ENCODE results near the gene NET1.
"Not testable (repeated sequence)": the region's sequence is repeated elsewhere in the genome, so short reads cannot be mapped to it uniquely, and the experiment has no call there.

NET1 gene

DNA sequence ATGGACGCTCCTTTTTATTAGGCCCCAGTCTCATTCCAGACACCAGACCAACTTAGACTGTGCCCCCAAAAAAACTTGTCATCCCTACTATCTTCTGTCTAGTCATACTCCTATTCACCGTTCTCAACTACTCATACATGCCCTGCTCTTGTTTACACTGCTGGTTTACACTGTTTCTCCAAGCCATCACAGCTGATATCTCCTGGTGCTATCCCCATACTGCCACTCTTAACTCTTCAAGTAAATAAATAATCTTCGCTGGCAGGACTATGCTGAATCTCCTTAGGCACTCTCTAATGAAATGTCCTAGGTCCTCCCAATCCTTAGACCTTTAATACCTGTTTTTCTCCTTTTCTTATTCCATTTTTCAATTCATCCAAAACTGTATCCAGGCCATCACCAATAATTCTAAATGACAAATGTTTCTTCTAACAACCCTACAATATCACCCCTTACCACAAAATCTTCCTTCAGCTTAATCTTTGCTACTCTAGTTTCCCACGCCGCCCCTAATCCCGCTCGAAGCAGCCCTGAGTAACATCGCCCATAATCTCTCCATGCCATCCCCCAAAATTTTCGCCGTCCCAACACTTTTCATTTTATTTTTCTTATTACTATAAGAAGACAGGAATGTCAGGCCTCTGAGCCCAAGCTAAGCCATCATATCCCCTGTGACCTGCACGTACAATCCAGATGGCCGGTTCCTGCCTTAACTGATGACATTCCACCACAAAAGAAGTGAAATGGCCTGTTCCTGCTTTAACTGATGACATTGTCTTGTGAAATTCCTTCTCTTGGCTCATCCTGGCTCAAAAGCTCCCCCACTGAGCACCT, 63.8 kb downstream of the NET1 start:
- peak in 1 of 42 donors; percentile 3 for DNase-seq
- intact Hi-C loops (cut with DNase I): not testable (repeated sequence)

DNA sequence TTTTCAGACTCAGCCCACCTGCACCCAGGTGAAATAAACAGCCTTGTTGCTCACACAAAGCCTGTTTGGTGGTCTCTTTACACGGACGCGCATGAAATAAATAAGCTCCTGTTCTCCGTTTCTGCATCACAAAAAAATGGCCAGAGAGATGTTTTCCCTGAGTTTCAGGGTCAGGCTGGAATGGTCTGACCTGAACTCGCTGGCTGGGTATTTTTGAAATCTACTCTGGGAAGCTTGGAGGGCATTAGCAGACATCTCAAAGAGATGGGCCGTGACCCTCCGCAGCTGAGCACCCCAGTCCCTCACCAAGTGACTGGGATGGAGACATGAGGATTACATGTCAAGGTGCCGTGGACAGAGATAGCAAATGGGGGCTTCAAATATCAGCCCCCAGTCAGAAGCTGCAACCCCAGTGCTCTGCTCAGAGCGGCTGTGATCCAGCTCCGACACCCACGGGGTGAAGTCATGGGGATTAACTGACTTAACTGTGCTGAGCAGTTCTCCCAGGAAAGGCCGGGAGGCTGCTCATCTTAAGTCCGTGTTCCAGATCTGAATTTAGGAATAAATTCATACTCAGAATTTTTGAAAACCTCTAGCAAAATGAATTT, 64.7 kb downstream of the NET1 start:
- intact Hi-C loops (cut with DNase I): no loop called here
- DNase-seq: peak in 8 of 42 donors; percentile 8 to 43 (median 21)

GRCh38 chr10:5477948-5478693, 65.8 kb downstream of the NET1 start:
- no peak for DNase-seq
- intact Hi-C loops (cut with DNase I): no loop called here

GRCh38 chr10:5478694-5479305, 66.4 kb downstream of the NET1 start:
- no peak for DNase-seq
- intact Hi-C loops (cut with DNase I): no loop called here

DNA sequence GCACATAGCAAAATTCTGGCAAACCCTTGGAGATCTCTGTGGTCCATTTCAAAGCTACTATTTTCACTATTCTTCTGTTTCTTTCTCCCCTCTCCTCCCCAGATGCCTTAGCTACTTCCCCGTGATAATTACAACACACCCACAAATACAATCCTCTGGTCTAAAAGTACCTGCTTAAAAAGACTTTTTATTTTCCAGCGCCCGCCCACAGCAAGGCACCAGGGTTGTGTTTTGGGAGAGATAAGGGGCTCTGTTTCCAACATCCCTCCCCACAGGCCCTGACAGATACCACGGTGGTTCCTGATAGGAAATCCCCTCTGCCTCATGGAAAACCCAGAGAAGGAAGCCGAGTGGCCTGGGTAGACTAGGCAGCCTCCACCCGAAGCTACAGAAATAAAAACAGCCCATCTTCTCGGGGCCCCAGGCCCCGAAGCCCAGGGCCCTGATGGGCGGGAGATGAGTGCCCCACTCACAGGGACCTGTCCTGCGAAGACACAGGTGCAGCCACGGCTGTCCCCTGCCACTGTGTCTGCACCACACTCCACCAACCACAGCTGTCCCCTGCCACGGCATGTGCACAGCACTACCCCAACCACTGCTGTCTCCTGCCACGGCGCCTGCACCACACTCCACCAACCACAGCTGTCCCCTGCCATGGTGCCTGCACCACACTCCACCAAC, 67.3 kb downstream of the NET1 start:
- intact Hi-C loops (cut with DNase I): no loop called here

GRCh38 chr10:5480162-5480941, 68.0 kb downstream of the NET1 start:
- DNase-seq: peak in 1 of 42 donors; percentile 18
- intact Hi-C loops (cut with DNase I): no loop called here

More for the DNA sequence above, 67.3 kb downstream of the NET1 start:
- DNase-seq: peak in 2 of 42 donors; percentile 12 to 34

GRCh38 chr10:5481121-5481520, 68.8 kb downstream of the NET1 start:
- intact Hi-C loops (cut with DNase I): no loop called here
- DNase-seq: peak in 1 of 42 donors; percentile 19

- DNase-seq: peak in 1 of 42 donors; percentile 11
- intact Hi-C loops (cut with DNase I): no loop called here
These were observed 69.7 kb downstream of the NET1 start for GRCh38 chr10:5482016-5482415.

DNA sequence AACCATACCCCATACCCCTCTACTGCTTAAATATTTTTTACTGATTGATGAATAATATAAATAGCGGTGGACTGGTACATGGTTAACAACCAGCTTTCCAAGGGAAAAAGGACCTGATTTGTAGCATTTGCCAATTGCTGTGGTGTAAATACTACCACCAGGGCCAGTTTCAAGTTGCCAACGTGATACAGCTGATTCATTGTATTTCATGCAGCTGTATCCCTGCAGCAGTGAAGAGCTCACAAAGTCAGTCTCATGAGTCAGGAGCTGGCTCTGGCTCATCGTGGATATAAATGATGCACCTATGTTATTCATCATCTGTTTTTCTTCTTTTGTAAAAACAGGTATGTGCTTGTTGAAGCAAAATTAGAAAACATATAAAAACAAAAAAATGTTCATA, 71.8 kb downstream of the NET1 start:
- intact Hi-C loops (cut with DNase I): no loop called here
- no peak for DNase-seq

DNA sequence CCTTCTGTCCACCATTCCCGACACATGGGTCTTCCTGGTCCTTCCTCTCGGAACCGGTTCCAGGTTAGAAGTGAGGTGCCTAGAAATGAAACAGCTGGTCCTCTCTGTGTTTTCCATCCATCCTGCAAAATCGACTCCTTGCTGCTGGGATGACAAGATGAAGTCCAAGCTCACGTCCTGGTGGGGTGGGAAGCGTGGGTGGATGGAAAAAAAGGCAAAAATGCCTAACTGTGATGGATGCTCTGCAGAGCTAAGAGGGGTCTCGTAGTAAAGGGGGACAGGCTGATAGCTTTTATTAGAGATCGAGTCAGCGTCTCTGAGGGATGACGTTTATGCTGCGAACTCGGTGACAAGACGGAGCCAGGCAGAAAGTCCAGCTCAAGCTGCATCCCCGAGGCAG, 72.9 kb downstream of the NET1 start:
- intact Hi-C loops (cut with DNase I): no loop called here
- DNase-seq: peak in 1 of 42 donors; percentile 2

DNA sequence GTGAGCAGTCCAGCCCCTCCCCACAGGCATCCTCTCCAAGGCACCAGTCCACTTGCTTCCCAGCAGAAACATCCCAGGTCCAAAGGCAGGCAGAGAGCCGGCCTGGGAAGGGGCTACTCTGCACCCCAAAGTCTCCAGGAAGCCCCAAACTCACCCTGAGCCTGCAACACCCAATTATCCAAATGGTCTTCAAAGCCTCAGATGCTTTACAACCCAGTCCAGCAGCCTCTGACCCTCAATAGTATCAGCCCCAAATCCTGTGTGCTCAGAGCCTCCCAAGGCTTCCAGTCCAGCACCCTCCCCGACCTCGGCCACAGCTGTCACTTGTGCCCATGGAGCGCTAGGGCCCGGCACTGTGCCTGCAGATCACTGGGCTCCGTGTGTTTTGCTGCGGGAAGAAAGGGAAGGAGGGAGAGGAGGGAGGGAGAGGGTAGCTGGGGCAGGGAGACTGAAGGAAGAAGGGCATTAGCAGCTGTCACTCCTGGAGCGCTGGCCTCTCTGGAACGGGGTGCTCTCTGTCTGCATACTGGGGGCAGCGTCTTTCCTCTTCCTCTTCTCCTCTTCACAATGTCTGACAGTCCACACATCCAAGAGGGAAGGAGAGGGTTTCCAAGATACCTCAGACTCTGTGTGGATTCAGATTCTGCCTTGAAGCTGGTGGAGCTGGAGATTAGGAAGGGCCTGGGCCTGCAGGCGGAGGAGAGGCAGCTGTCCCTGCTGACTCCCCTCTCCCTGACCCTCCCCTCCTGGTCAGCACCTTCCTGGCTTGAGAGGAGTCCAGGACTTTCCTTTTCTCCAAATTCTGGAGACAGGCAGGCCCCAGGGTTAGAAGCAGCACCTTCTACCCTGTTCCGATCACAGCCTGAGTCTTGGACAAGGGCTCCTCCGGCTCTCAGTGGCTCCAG, 73.8 kb downstream of the NET1 start:
- DNase-seq: peak in 1 of 42 donors; percentile 1
- intact Hi-C loops (cut with DNase I): no loop called here

- DNase-seq: peak in 1 of 42 donors; percentile 19
- intact Hi-C loops (cut with DNase I): no loop called here
These were observed 74.5 kb downstream of the NET1 start for GRCh38 chr10:5486853-5487235.

GRCh38 chr10:5488272-5489161, 76.2 kb downstream of the NET1 start:
- DNase-seq: peak in 1 of 42 donors; percentile 9
- intact Hi-C loops (cut with DNase I): no loop called here

DNA sequence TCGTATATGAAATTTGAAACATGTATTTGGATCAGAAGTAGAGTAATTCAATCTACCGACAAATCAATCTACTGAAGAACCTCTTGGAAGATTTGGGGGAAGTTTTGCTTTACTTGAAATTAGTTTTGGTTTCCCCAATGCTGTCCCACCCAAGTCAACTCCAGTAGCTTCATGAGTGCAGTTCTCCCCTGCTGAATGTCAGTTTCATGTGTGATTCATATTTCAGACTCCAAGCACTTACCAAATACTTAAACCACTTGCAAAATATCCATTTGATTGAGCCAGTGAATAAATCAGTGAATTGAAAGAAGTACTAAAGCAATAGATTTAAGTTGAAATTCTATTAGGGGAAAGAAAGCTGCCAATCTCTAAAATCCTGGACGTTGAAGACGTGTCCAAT, 77.7 kb downstream of the NET1 start:
- DNase-seq: no peak
- intact Hi-C loops (cut with DNase I): no loop called here

- no peak for DNase-seq
- intact Hi-C loops (cut with DNase I): no loop called here
These were observed 78.5 kb downstream of the NET1 start for GRCh38 chr10:5490698-5491464.

Measured in head of caudate nucleus (tissue), 42 donors.